ENCODE data around the gene TSPAN9. TPM values are rescaled to one million over a fixed set of nuclear protein-coding genes. Genes with fewer than 3 reads are reported as not detected.
A peak's percentile ranks its signal among the peaks of the same experiment; 100 is the strongest.

TSPAN9 gene
- total RNA-seq, 4 donors from 2014 or later = 23.4 to 43.3 (median 29.4) TPM

- no peak for TF ChIP-seq CTCF (IDR thresholded peaks at IDR 0.05)
- DNase-seq (ENCODE audit: low spot score) (no peak), ATAC-seq (ENCODE audit: low FRiP score) (no peak)
Observed at GRCh38 chr12:3216726-3217682, 139.8 kb downstream of the TSPAN9 start.

GRCh38 chr12:3217683-3218079, 140.5 kb downstream of the TSPAN9 start:
- DNase-seq (ENCODE audit: low spot score) (no peak), ATAC-seq (ENCODE audit: low FRiP score) (no peak)
- no peak for TF ChIP-seq CTCF (IDR thresholded peaks at IDR 0.05)

GRCh38 chr12:3218228-3219171, 141.3 kb downstream of the TSPAN9 start:
- DNase-seq (ENCODE audit: low spot score) (peak; percentile 57), ATAC-seq (ENCODE audit: low FRiP score) (peak; percentile 91)
- no peak for TF ChIP-seq CTCF (IDR thresholded peaks at IDR 0.05)

- no peak for TF ChIP-seq CTCF (IDR thresholded peaks at IDR 0.05)
- no peak for ATAC-seq (ENCODE audit: low FRiP score)
Observed at GRCh38 chr12:3219233-3219632, 142.1 kb downstream of the TSPAN9 start.

GRCh38 chr12:3220382-3221321, 143.5 kb downstream of the TSPAN9 start:
- TF ChIP-seq CTCF (IDR thresholded peaks at IDR 0.05) = no peak
- ATAC-seq (ENCODE audit: low FRiP score) = no peak
- no peak for DNase-seq (ENCODE audit: low spot score)

More at GRCh38 chr12:3219233-3219632, 142.1 kb downstream of the TSPAN9 start:
- no peak for DNase-seq (ENCODE audit: low spot score)

GRCh38 chr12:3222306-3222705, 145.1 kb downstream of the TSPAN9 start:
- ATAC-seq (ENCODE audit: low FRiP score) (no peak), DNase-seq (ENCODE audit: low spot score) (no peak)
- no peak for TF ChIP-seq CTCF (IDR thresholded peaks at IDR 0.05)

Data from omental fat pad (tissue), 4 donors.